ENCODE measurements around the gene PLEKHA1. TPM values are rescaled to one million over a fixed set of nuclear protein-coding genes. Genes with fewer than 3 reads are reported as not detected.

Gene PLEKHA1
- polyA plus RNA-seq, 1 of the 3 experiments (the other 2 are of a cell fraction): 8.4 TPM

- TF ChIP-seq SIN3A (IDR thresholded peaks at IDR 0.05; ENCODE audit: borderline replicate concordance, low read depth, low read length) (no peak), NFIC (IDR thresholded peaks at IDR 0.05; ENCODE audit: borderline replicate concordance) (no peak), CHD2 (IDR thresholded peaks at IDR 0.05; ENCODE audit: low read length, partially characterized antibody) (no peak), GATA2 (CRISPR knock-in tag; IDR thresholded peaks at IDR 0.05) (no peak), REST (IDR thresholded peaks at IDR 0.05; ENCODE audit: low read depth, low read length) (no peak), SMC3 (IDR thresholded peaks at IDR 0.05; ENCODE audit: low read depth, low read length) (no peak), FOXJ3 (CRISPR knock-in tag; IDR thresholded peaks at IDR 0.05) (no peak), RXRA (IDR thresholded peaks at IDR 0.05; ENCODE audit: borderline replicate concordance, low read depth) (no peak), TAF1 (IDR thresholded peaks at IDR 0.05; ENCODE audit: borderline replicate concordance, low read depth, low read length) (no peak), YY1 (IDR thresholded peaks at IDR 0.05; ENCODE audit: low read depth) (no peak), RCOR1 (IDR thresholded peaks at IDR 0.05; ENCODE audit: low read length) (no peak), ELF1 (IDR thresholded peaks at IDR 0.05) (no peak), RAD21 (IDR thresholded peaks at IDR 0.05; ENCODE audit: low read length) (no peak), POLR2AphosphoS5 (IDR thresholded peaks at IDR 0.05; ENCODE audit: low read depth, low read length) (no peak), MXI1 (IDR thresholded peaks at IDR 0.05; ENCODE audit: low read depth, low read length) (no peak), TEAD4 (IDR thresholded peaks at IDR 0.05; ENCODE audit: borderline replicate concordance, insufficient read depth) (no peak), PBX3 (IDR thresholded peaks at IDR 0.05) (no peak)
- TF ChIP-seq, protein P1, sequence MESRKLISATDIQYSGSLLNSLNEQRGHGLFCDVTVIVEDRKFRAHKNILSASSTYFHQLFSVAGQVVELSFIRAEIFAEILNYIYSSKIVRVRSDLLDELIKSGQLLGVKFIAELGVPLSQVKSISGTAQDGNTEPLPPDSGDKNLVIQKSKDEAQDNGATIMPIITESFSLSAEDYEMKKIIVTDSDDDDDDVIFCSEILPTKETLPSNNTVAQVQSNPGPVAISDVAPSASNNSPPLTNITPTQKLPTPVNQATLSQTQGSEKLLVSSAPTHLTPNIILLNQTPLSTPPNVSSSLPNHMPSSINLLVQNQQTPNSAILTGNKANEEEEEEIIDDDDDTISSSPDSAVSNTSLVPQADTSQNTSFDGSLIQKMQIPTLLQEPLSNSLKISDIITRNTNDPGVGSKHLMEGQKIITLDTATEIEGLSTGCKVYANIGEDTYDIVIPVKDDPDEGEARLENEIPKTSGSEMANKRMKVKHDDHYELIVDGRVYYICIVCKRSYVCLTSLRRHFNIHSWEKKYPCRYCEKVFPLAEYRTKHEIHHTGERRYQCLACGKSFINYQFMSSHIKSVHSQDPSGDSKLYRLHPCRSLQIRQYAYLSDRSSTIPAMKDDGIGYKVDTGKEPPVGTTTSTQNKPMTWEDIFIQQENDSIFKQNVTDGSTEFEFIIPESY (IDR thresholded peaks at IDR 0.05; ENCODE audit: borderline replicate concordance, low read depth): no peak
- TF ChIP-seq, protein P2, sequence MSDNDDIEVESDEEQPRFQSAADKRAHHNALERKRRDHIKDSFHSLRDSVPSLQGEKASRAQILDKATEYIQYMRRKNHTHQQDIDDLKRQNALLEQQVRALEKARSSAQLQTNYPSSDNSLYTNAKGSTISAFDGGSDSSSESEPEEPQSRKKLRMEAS (IDR thresholded peaks at IDR 0.05; ENCODE audit: low read depth): no peak
- Histone ChIP-seq H2AFZ (ENCODE audit: low read depth) (no peak overlapping the region), H3K9ac (no peak overlapping the region), H3K27me3 (ENCODE audit: insufficient read depth) (no peaks in the 10 kb centered on the region), H3K79me2 (ENCODE audit: insufficient read depth) (no peaks in the 10 kb centered on the region), H3K36me3 (replicated peaks in 1 of 2; ENCODE audit: control insufficient read depth in 1 of 2, insufficient read depth in 2 of 2, low read length in 1 of 2) (peaks cover 32 to 40% of the 10 kb centered on the region in 2 experiments), H3K4me1 (ENCODE audit: control insufficient read depth in 1 of 2, insufficient read depth in 2 of 2, low read depth in 1 of 2, low read length in 1 of 2) (peaks cover 5% of the 10 kb centered on the region in 2 experiments; a peak in 3 of 4 replicates), H4K20me1 (ENCODE audit: insufficient read depth) (no peaks in the 10 kb centered on the region), H3K9me3 (no peaks in the 10 kb centered on the region), H3F3A (replicated peaks; ENCODE audit: insufficient read depth) (peaks cover 5% of the 10 kb centered on the region), H3K4me3 (ENCODE audit: low read depth in 2 of 2, low read length in 1 of 2) (no peak overlapping the region), H3K9me2 (no peaks in the 10 kb centered on the region), H3K27ac (ENCODE audit: low read depth in 2 of 2, low read length in 1 of 2) (no peak overlapping the region), H3K4me2 (no peak overlapping the region)
- POLR2A ChIA-PET: no interaction called here
- no peak for DNase-seq
- CTCF ChIA-PET: interaction anchor here (1.4 to 2.1 kb wide), 3 partner anchors 115 to 152 kb away, joined by 3 to 10 read pairs (median 5); no protein-coding TSS in a partner anchor
Measured at GRCh38 chr10:122413327-122413726, 38.8 kb downstream of the PLEKHA1 start.
